HL-60 (cell line): ENCODE data around the gene OR7C2.

Source experiments
- GABPA ChIP-seq: IDR thresholded peaks from 2 replicates; pipeline ENCODE4 v1.6.1; 2012; ENCODE audit warnings: low read depth
- POLR2AphosphoS5 ChIP-seq: IDR thresholded peaks from 2 replicates; pipeline ENCODE4 v1.6.1; 2012; ENCODE audit warnings: low read depth
- SPI1 ChIP-seq: IDR thresholded peaks from 2 replicates; pipeline ENCODE4 v1.6.1; 2012; ENCODE audit warnings: low read depth, mild to moderate bottlenecking, borderline replicate concordance
- TF ChIP-seq, protein P1 (sequence below): IDR thresholded peaks from one replicate; pipeline ENCODE4 v1.5.1; 2011; ENCODE audit warnings: low read length, control low read depth, inconsistent platforms; ENCODE audit not compliant: insufficient read depth
- TF ChIP-seq, protein P2 (sequence below): IDR thresholded peaks from 2 replicates; pipeline ENCODE4 v1.6.1; 2012; ENCODE audit warnings: low read depth; ENCODE audit not compliant: insufficient replicate concordance

DNA sequence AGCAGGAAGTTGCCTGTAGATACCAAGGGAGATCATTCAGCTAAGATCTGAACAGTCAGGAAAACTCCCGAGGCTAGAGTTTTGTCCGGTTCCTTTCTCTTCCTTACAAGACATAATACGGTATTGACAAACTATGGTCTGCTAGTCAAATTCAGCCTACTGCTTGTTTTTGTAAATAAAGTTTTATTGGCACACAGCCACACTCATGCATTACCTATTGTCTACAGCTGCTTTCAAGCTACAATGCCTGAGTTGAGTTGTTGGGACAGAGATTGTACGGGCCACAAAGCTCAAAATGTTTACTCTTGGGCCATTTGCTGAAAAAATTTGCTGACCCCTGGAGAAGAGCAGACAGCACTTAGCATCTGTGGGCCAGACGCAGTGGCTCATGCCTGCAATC is 35.8 kb downstream of the OR7C2 start:
- TF ChIP-seq, protein P1, sequence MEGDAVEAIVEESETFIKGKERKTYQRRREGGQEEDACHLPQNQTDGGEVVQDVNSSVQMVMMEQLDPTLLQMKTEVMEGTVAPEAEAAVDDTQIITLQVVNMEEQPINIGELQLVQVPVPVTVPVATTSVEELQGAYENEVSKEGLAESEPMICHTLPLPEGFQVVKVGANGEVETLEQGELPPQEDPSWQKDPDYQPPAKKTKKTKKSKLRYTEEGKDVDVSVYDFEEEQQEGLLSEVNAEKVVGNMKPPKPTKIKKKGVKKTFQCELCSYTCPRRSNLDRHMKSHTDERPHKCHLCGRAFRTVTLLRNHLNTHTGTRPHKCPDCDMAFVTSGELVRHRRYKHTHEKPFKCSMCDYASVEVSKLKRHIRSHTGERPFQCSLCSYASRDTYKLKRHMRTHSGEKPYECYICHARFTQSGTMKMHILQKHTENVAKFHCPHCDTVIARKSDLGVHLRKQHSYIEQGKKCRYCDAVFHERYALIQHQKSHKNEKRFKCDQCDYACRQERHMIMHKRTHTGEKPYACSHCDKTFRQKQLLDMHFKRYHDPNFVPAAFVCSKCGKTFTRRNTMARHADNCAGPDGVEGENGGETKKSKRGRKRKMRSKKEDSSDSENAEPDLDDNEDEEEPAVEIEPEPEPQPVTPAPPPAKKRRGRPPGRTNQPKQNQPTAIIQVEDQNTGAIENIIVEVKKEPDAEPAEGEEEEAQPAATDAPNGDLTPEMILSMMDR = no peak
- TF ChIP-seq POLR2AphosphoS5 = no peak
- TF ChIP-seq, protein P2, sequence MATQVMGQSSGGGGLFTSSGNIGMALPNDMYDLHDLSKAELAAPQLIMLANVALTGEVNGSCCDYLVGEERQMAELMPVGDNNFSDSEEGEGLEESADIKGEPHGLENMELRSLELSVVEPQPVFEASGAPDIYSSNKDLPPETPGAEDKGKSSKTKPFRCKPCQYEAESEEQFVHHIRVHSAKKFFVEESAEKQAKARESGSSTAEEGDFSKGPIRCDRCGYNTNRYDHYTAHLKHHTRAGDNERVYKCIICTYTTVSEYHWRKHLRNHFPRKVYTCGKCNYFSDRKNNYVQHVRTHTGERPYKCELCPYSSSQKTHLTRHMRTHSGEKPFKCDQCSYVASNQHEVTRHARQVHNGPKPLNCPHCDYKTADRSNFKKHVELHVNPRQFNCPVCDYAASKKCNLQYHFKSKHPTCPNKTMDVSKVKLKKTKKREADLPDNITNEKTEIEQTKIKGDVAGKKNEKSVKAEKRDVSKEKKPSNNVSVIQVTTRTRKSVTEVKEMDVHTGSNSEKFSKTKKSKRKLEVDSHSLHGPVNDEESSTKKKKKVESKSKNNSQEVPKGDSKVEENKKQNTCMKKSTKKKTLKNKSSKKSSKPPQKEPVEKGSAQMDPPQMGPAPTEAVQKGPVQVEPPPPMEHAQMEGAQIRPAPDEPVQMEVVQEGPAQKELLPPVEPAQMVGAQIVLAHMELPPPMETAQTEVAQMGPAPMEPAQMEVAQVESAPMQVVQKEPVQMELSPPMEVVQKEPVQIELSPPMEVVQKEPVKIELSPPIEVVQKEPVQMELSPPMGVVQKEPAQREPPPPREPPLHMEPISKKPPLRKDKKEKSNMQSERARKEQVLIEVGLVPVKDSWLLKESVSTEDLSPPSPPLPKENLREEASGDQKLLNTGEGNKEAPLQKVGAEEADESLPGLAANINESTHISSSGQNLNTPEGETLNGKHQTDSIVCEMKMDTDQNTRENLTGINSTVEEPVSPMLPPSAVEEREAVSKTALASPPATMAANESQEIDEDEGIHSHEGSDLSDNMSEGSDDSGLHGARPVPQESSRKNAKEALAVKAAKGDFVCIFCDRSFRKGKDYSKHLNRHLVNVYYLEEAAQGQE = no peak
- no peak for TF ChIP-seq GABPA
- no peak for TF ChIP-seq SPI1
